Measurements from ENCODE around the gene ANAPC4.

- no peak for TF ChIP-seq POLR2A (IDR thresholded peaks at IDR 0.05)
- no peak for TF ChIP-seq CTCF (IDR thresholded peaks at IDR 0.05)
These were observed 21.0 kb upstream of the ANAPC4 start for GRCh38 chr4:25356068-25356467.
